HEK293T (cell line): Measurements from ENCODE around the gene TXK.

ENCODE experiments used
- CTCF ChIA-PET: fragments of 350-600 bp; formaldehyde crosslinking; extraction: SDS; loops from one replicate; lab custom pipeline; 2021; ENCODE audit warnings: antibody characterized with exemption, inconsistent platforms; lab: Yijun Ruan, JAX
- POLR2A ChIA-PET: fragments of 350-600 bp; formaldehyde crosslinking; extraction: SDS; loops from one replicate; lab custom pipeline; 2020; ENCODE audit warnings: antibody characterized with exemption, inconsistent platforms; lab: Yijun Ruan, JAX
- DNase-seq: peaks from one replicate; pipeline ENCODE4 v3.0.0; 2012; ENCODE audit warnings: mixed read lengths; ENCODE audit errors: extremely low spot score
- ARNT ChIP-seq: fragments of 450-650 bp; IDR thresholded peaks from 2 replicates; pipeline ENCODE4 v1.6.1; 2017; ENCODE audit warnings: mild to moderate bottlenecking
- BHLHE40 ChIP-seq: fragments of 450-650 bp; IDR thresholded peaks from 2 replicates; pipeline ENCODE4 v1.6.1; 2016; ENCODE audit warnings: mild to moderate bottlenecking, moderate library complexity, borderline replicate concordance
- CTBP1 ChIP-seq: fragments of 450-650 bp; IDR thresholded peaks from 2 replicates; pipeline ENCODE4 v1.6.1; 2016; ENCODE audit warnings: borderline replicate concordance
- ELF4 ChIP-seq: fragments of 450-650 bp; IDR thresholded peaks from 2 replicates; pipeline ENCODE4 v1.6.1; 2017; ENCODE audit warnings: antibody characterized with exemption
- FOXA1 ChIP-seq: fragments of 450-650 bp; IDR thresholded peaks from 2 replicates; pipeline ENCODE4 v1.6.1; 2016; ENCODE audit warnings: mild to moderate bottlenecking
- FOXK2 ChIP-seq: fragments of 450-650 bp; IDR thresholded peaks from 2 replicates; pipeline ENCODE4 v1.6.1; 2016; ENCODE audit warnings: mild to moderate bottlenecking
- FOXM1 ChIP-seq: fragments of 450-650 bp; IDR thresholded peaks from 2 replicates; pipeline ENCODE4 v1.6.1; 2017; ENCODE audit warnings: mild to moderate bottlenecking, borderline replicate concordance
- HDGF ChIP-seq: fragments of 450-650 bp; IDR thresholded peaks from 2 replicates; pipeline ENCODE4 v1.6.1; 2017; ENCODE audit warnings: antibody characterized with exemption, borderline replicate concordance
- L3MBTL2 ChIP-seq: fragments of 450-650 bp; conservative IDR thresholded peaks from 2 replicates; pipeline ENCODE4 v1.6.1; 2016; ENCODE audit warnings: mild to moderate bottlenecking
- LEF1 ChIP-seq: fragments of 450-650 bp; IDR thresholded peaks from 2 replicates; pipeline ENCODE4 v1.6.1; 2017; ENCODE audit warnings: mild to moderate bottlenecking, borderline replicate concordance
- NFRKB ChIP-seq: fragments of 450-650 bp; IDR thresholded peaks from 2 replicates; pipeline ENCODE4 v1.6.1; 2016; ENCODE audit warnings: mild to moderate bottlenecking, moderate library complexity
- SP1 ChIP-seq: fragments of 450-650 bp; IDR thresholded peaks from 2 replicates; pipeline ENCODE4 v1.6.1; 2017
- SUZ12 ChIP-seq: fragments of 450-650 bp; IDR thresholded peaks from 2 replicates; pipeline ENCODE4 v1.6.1; 2016; ENCODE audit warnings: mild to moderate bottlenecking
- TARDBP ChIP-seq: fragments of 450-650 bp; IDR thresholded peaks from 2 replicates; pipeline ENCODE4 v1.6.1; 2016
- ZNF384 ChIP-seq: fragments of 450-650 bp; IDR thresholded peaks from 2 replicates; pipeline ENCODE4 v1.6.1; 2016
- TF ChIP-seq, protein P1 (sequence below): fragments of 450-650 bp; IDR thresholded peaks from 2 replicates; pipeline ENCODE4 v1.6.1; 2016

The TXK gene

DNA sequence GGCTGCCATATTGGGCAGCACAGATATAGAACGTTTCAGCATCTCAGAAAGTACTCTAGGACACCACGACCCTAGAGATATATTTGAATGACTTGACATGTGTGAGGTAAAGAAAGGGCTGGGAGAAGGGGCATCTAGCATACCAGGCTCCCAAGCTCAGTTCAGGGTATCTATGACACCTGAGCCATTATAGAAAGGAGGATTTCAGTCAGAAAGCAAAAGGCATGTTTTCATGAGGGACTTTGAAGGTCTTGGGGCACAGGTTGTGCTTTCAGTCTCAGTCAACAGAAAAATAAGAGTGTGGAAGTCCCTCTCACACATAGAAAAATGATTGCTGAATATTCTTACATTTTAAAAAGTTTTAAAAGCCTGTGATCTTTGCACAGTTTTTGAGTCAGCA, 65.9 kb downstream of the TXK start:
- no peak for DNase-seq
- no peak for TF ChIP-seq ZNF384
- no peak for TF ChIP-seq BHLHE40
- TF ChIP-seq TARDBP = no peak
- no peak for TF ChIP-seq LEF1
- no peak for TF ChIP-seq SP1
- no peak for TF ChIP-seq NFRKB
- TF ChIP-seq FOXA1 = no peak
- TF ChIP-seq, protein P1, sequence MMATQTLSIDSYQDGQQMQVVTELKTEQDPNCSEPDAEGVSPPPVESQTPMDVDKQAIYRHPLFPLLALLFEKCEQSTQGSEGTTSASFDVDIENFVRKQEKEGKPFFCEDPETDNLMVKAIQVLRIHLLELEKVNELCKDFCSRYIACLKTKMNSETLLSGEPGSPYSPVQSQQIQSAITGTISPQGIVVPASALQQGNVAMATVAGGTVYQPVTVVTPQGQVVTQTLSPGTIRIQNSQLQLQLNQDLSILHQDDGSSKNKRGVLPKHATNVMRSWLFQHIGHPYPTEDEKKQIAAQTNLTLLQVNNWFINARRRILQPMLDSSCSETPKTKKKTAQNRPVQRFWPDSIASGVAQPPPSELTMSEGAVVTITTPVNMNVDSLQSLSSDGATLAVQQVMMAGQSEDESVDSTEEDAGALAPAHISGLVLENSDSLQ = no peak
- TF ChIP-seq FOXM1 = no peak
- TF ChIP-seq CTBP1 = no peak
- no peak for TF ChIP-seq HDGF
- TF ChIP-seq SUZ12 = no peak
- TF ChIP-seq ARNT = no peak
- ChIA-PET CTCF (no interaction called here), POLR2A (no interaction called here)

DNA sequence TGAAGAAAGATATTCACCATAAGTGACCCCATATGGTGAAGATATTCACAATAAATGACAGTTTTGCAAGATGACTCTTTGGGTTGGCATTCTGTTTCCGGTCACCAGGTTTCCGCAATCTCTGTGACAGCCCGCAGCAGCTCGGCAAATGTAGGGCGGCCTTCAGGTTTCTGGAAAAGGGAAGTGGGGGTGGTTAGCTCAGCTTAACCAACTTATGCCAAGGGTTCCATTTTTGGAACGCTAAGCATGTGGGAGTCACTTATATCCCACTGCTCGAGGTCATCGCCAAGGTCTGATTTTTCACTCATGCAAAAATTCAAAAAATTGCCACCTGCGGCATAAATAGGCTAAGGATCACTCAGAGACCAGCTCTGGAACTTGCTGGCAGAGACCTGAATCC, 66.5 kb downstream of the TXK start:
- CTCF ChIA-PET = no interaction called here
- POLR2A ChIA-PET = no interaction called here
- no peak for DNase-seq
- TF ChIP-seq FOXM1 = no peak
- no peak for TF ChIP-seq LEF1
- TF ChIP-seq ZNF384 = no peak
- TF ChIP-seq ARNT = no peak
- no peak for TF ChIP-seq SUZ12
- TF ChIP-seq FOXK2 = no peak
- TF ChIP-seq SP1 = no peak
- TF ChIP-seq FOXA1 = no peak
- no peak for TF ChIP-seq BHLHE40
- TF ChIP-seq TARDBP = no peak
- TF ChIP-seq ELF4 = no peak
- TF ChIP-seq HDGF = no peak
- TF ChIP-seq L3MBTL2 = no peak
- no peak for TF ChIP-seq CTBP1
- no peak for TF ChIP-seq NFRKB
- TF ChIP-seq, protein P1 = no peak

DNA sequence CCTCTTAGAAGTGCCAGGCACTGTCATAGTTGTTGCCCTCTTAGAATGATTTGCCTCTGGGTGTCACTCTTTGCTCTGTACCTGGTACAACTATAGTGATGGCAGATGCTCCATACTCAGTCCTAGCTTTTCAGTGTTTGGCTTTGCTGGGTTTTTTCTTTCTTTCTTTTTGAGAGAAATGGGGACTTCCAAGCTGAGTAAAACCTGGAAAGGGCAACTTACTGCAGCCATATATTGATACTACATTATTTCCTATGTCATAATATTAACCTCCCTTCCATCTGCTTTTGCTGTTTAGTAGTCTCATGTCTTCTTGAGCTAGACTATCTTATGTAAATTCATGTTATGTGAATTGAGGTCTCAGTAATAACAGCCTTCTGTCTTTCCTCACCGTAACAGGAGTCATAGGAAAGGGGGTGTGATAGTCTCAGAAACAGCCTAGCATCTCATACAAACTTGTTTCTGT, 68.4 kb downstream of the TXK start:
- POLR2A ChIA-PET = interaction anchor here (0.8 kb wide), 1 partner anchor 153 kb away, joined by 3 read pairs; no protein-coding TSS in a partner anchor

DNA sequence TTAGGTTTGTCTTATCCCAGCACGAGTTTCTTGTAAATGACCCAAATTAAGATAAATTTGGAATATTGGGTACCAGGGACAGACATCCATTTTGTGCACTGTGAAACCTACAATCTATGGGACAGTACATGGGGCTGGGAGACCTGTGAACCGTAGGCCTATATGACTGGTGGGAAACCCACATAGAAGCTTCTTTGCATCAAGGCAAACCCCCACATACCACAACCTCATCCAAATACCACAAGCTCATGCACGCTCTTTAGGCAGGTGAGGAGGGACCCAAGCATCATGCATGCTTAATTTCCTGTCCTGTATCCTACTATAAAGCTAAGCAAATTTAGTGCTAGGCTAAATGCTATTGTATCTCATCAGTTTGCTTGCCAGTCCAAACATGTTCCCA, 69.7 kb downstream of the TXK start:
- ChIA-PET CTCF (no interaction called here), POLR2A (no interaction called here)
- TF ChIP-seq SUZ12 (no peak), NFRKB (no peak), ELF4 (no peak), SP1 (no peak), ZNF384 (no peak), CTBP1 (no peak), L3MBTL2 (no peak), ARNT (no peak), FOXA1 (no peak), HDGF (no peak), BHLHE40 (no peak), FOXM1 (no peak), LEF1 (no peak), FOXK2 (no peak), TARDBP (no peak)
- TF ChIP-seq, protein P1 = no peak
- no peak for DNase-seq

More for the DNA sequence above, 68.4 kb downstream of the TXK start:
- CTCF ChIA-PET = no interaction called here
- no peak for DNase-seq
- no peak for TF ChIP-seq ZNF384
- TF ChIP-seq NFRKB = no peak
- no peak for TF ChIP-seq FOXK2
- TF ChIP-seq, protein P1 = no peak
- TF ChIP-seq SP1 = no peak
- TF ChIP-seq HDGF = no peak
- no peak for TF ChIP-seq LEF1
- TF ChIP-seq BHLHE40 = no peak
- TF ChIP-seq SUZ12 = no peak
- TF ChIP-seq L3MBTL2 = no peak
- no peak for TF ChIP-seq CTBP1
- TF ChIP-seq FOXM1 = no peak

DNA sequence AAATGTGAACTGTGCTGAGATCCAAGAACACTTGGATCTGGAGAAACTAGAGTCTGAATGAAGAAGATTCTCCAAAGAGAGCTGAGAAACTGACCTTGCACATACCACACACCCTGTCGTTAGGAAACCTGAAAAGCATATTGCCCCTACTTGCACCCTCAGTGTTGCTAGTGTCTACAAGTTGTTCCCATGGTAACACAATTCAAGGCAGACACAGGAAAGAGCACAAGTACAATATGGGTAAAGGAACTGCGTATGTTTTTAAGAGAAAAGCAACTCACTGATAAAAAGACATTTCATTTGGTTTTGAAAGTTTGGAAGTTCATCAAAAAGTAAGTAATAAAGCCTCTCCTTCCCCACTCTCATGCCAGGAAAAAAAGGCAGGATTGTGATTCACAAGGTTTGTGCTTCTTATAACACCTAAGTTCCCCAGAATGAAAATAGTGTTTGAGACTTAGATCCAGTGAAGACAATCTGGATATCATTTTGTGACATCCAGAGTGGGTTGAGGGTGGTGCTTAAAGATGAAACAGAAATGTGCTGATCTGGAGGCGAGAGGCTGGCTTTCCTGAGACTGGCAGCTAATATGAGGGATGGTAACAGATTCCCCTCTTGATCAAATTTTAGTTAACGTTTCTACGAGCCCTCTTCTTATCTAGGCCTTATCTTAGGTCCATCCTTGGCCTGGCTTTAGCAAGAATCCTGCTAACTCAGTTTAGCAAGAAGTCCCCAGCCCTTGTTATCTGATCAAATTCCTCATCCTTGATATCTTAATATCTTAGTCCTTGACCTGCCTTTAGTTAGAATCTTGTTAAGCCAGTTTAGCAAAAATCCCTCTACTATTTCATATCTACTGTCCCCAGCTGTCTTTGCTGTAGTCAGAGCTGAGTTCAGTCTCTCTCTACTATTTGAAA, 75.2 kb downstream of the TXK start:
- TF ChIP-seq BHLHE40 (no peak), ELF4 (no peak), L3MBTL2 (no peak), CTBP1 (no peak), LEF1 (no peak), TARDBP (no peak)
- TF ChIP-seq, protein P1 = no peak
- ChIA-PET CTCF (no interaction called here), POLR2A (no interaction called here)
- DNase-seq = no peak
